SK-N-SH (cell line): ENCODE data around the gene PCDHGA2.

Source experiments
- CTCF ChIP-seq: fragments of 200-600 bp; sonication (generic); IDR thresholded peaks from 2 replicates; pipeline ENCODE4 v1.6.1; 2017; ENCODE audit warnings: antibody characterized with exemption, mild to moderate bottlenecking, moderate library complexity
- ELF1 ChIP-seq: IDR thresholded peaks from 2 replicates; pipeline ENCODE4 v1.4.0; 2012
- EP300 ChIP-seq, 2 experiments: IDR thresholded peaks; 2 replicates each; pipeline versions ENCODE4 v1.4.0 to v1.6.1; 2012; ENCODE audit warnings: borderline replicate concordance in 1 of 2, low read depth in 1 of 2, low read length in 1 of 2
- EZH2phosphoT487 ChIP-seq: fragments of 200-600 bp; sonication (generic); IDR thresholded peaks from 2 replicates; pipeline ENCODE4 v1.6.1; 2017; ENCODE audit warnings: low read depth, mixed run types, mild to moderate bottlenecking, antibody characterized with exemption, moderate library complexity, borderline replicate concordance
- FOXJ3 ChIP-seq: sonication (generic); formaldehyde crosslinking; IDR thresholded peaks from 2 replicates; pipeline ENCODE4 v1.5.1; 2020; ENCODE audit warnings: mild to moderate bottlenecking, missing genetic modification reagents
- GATA2 ChIP-seq: sonication (generic); formaldehyde crosslinking; IDR thresholded peaks from 2 replicates; pipeline ENCODE4 v1.5.0; 2020; ENCODE audit warnings: mild to moderate bottlenecking, missing genetic modification reagents
- IRF3 ChIP-seq: fragments of 150-350 bp; IDR thresholded peaks from 2 replicates; pipeline ENCODE4 v1.6.1; 2016; ENCODE audit warnings: mild to moderate bottlenecking, low read depth, low read length
- MEF2A ChIP-seq: IDR thresholded peaks from 2 replicates; pipeline ENCODE4 v1.4.0; 2012; ENCODE audit warnings: low read depth, borderline replicate concordance
- PBX3 ChIP-seq: IDR thresholded peaks from 2 replicates; pipeline ENCODE4; 2012
- POLR2AphosphoS5 ChIP-seq: IDR thresholded peaks from 2 replicates; pipeline ENCODE4 v1.6.1; 2012; ENCODE audit warnings: low read depth, low read length
- RFX5 ChIP-seq: IDR thresholded peaks from 2 replicates; pipeline ENCODE4 v1.6.1; 2012; ENCODE audit warnings: mild to moderate bottlenecking, improper control_type of control experiment, low read length
- TAF1 ChIP-seq: IDR thresholded peaks from 2 replicates; pipeline ENCODE4 v1.6.1; 2012; ENCODE audit warnings: low read depth, mild to moderate bottlenecking, low read length, moderate library complexity, borderline replicate concordance
- USF1 ChIP-seq: IDR thresholded peaks from 2 replicates; pipeline ENCODE4 v1.4.0; 2012; ENCODE audit warnings: low read depth, borderline replicate concordance
- YY1 ChIP-seq: IDR thresholded peaks from 2 replicates; pipeline ENCODE4 v1.4.0; 2012; ENCODE audit warnings: low read depth, mild to moderate bottlenecking

- no peak for TF ChIP-seq POLR2AphosphoS5
- TF ChIP-seq CTCF, result no peak
- TF ChIP-seq YY1, result no peak
- no peak for TF ChIP-seq EP300 (IDR thresholded peaks at IDR 0.05; ENCODE audit: borderline replicate concordance in 1 of 2, low read depth in 1 of 2, low read length in 1 of 2)
- no peak for TF ChIP-seq RFX5
- TF ChIP-seq TAF1, result no peak
- no peak for TF ChIP-seq MEF2A
- TF ChIP-seq EZH2phosphoT487, result no peak
- no peak for TF ChIP-seq USF1
- TF ChIP-seq IRF3, result no peak
- no peak for TF ChIP-seq PBX3
- TF ChIP-seq ELF1, result no peak
- TF ChIP-seq GATA2 (CRISPR knock-in tag), result no peak
- TF ChIP-seq FOXJ3, result no peak
Measured at GRCh38 chr5:141388661-141389060, 50.1 kb downstream of the PCDHGA2 start.
